CD4-positive, alpha-beta T cell treated with Interferon alpha-2 for 1 hour (primary cell): ENCODE results near the gene OGFOD2.

Experiments
- DNase-seq, 2 donors: peaks; one replicate each; pipeline ENCODE4 v3.0.0-alpha.2; 2020 to 2022

OGFOD2 gene

GRCh38 chr12:122977655-122978392 lies 2.8 kb downstream of the OGFOD2 start:
- DNase-seq: no peak

- DNase-seq: no peak
Measured at GRCh38 chr12:122978507-122978955, 3.5 kb downstream of the OGFOD2 start.

GRCh38 chr12:122979001-122979907 lies 4.2 kb downstream of the OGFOD2 start:
- DNase-seq: no peak

- no peak for DNase-seq
Measured at GRCh38 chr12:122979908-122980182, 4.8 kb downstream of the OGFOD2 start.

- DNase-seq: peak; percentile 49 to 69
Measured at GRCh38 chr12:122980183-122981035, 5.4 kb downstream of the OGFOD2 start, which contains the start of gene ARL6IP4. Gene ARL6IP4 (plus strand): TSS chr12:122980681. CDS start chr12:122981140, 459 bp downstream.

- DNase-seq: no peak
Measured at GRCh38 chr12:122981036-122981471, 6.0 kb downstream of the OGFOD2 start.

GRCh38 chr12:122981587-122982476 lies 6.8 kb downstream of the OGFOD2 start:
- no peak for DNase-seq

GRCh38 chr12:122982477-122982815 lies 7.4 kb downstream of the OGFOD2 start:
- DNase-seq: no peak

- DNase-seq: no peak
Measured at GRCh38 chr12:122982963-122983788, 8.1 kb downstream of the OGFOD2 start.

GRCh38 chr12:122983789-122984515 lies 8.9 kb downstream of the OGFOD2 start:
- no peak for DNase-seq

- no peak for DNase-seq
Measured at GRCh38 chr12:122984612-122985337, 9.7 kb downstream of the OGFOD2 start.

- no peak for DNase-seq
Measured at GRCh38 chr12:122985338-122986257, 10.6 kb downstream of the OGFOD2 start.

- DNase-seq: no peak
Measured at GRCh38 chr12:122986258-122986871, 11.3 kb downstream of the OGFOD2 start.

GRCh38 chr12:122987086-122987951 lies 12.3 kb downstream of the OGFOD2 start:
- DNase-seq: no peak

GRCh38 chr12:122988036-122988435 lies 13.0 kb downstream of the OGFOD2 start:
- no peak for DNase-seq

- DNase-seq: no peak
Measured at GRCh38 chr12:122988612-122989212, 13.7 kb downstream of the OGFOD2 start.
